RWPE2 (cell line): ENCODE results near the gene SPHKAP.
"Not testable (repeated sequence)": the region's sequence is repeated elsewhere in the genome, so short reads cannot be mapped to it uniquely, and the experiment has no call there.

Experiments
- ATAC-seq: fragments of 200-7000 bp; cut with Tn5 transposase; 3 replicates; pipeline ENCODE4 v1.9.1; 2021; ENCODE audit warnings: low read depth
- DNase-seq: peaks from one replicate; pipeline ENCODE4 v3.0.0-alpha.2; 2020; ENCODE audit warnings: low spot score
- H3K27ac ChIP-seq: fragments of 450-650 bp; 2 replicates; pipeline ENCODE4 v1.5.1; 2017; ENCODE audit warnings: mild to moderate bottlenecking; ENCODE audit not compliant: poor library complexity, severe bottlenecking
- H3K27me3 ChIP-seq: fragments of 250-450 bp; sonication (Bioruptor Pico); 2 replicates; pipeline ENCODE4 v1.5.1; 2021; ENCODE audit warnings: mild to moderate bottlenecking, moderate library complexity; ENCODE audit not compliant: insufficient read depth, poor library complexity, severe bottlenecking
- H3K36me3 ChIP-seq: fragments of 250-450 bp; sonication (Bioruptor Pico); 2 replicates; pipeline ENCODE4 v1.5.1; 2020; ENCODE audit warnings: low read depth, mild to moderate bottlenecking, moderate library complexity
- H3K4me1 ChIP-seq: fragments of 250-450 bp; sonication (Bioruptor Pico); 2 replicates; pipeline ENCODE4 v1.5.1; 2021; ENCODE audit warnings: mild to moderate bottlenecking, moderate library complexity; ENCODE audit not compliant: insufficient read depth, poor library complexity, severe bottlenecking
- H3K4me3 ChIP-seq: fragments of 250-450 bp; sonication (Bioruptor Pico); 2 replicates; pipeline ENCODE4 v1.5.1; 2021; ENCODE audit warnings: mild to moderate bottlenecking, moderate library complexity; ENCODE audit not compliant: severe bottlenecking
- H3K9me3 ChIP-seq: fragments of 250-450 bp; sonication (Bioruptor Pico); 2 replicates; pipeline ENCODE4 v1.5.1; 2021; ENCODE audit warnings: mild to moderate bottlenecking, moderate library complexity; ENCODE audit not compliant: severe bottlenecking
- TF ChIP-seq, protein P1 (sequence below): fragments of 450-650 bp; IDR thresholded peaks from one replicate; pipeline ENCODE4 v1.5.1; 2017; ENCODE audit warnings: mild to moderate bottlenecking, moderate library complexity; ENCODE audit not compliant: poor library complexity, severe bottlenecking

SPHKAP gene

GRCh38 chr2:227939271-227940027 is 242.0 kb downstream of the SPHKAP start:
- ATAC-seq (no peak), DNase-seq (no peak)
- H3K4me3 ChIP-seq, result no peak overlapping the region
- no peaks in the 10 kb centered on the region for H3K27me3 ChIP-seq
- H3K36me3 ChIP-seq, result no peaks in the 10 kb centered on the region
- no peak overlapping the region for H3K27ac ChIP-seq
- H3K4me1 ChIP-seq, result no peaks in the 10 kb centered on the region
- TF ChIP-seq, protein P1, sequence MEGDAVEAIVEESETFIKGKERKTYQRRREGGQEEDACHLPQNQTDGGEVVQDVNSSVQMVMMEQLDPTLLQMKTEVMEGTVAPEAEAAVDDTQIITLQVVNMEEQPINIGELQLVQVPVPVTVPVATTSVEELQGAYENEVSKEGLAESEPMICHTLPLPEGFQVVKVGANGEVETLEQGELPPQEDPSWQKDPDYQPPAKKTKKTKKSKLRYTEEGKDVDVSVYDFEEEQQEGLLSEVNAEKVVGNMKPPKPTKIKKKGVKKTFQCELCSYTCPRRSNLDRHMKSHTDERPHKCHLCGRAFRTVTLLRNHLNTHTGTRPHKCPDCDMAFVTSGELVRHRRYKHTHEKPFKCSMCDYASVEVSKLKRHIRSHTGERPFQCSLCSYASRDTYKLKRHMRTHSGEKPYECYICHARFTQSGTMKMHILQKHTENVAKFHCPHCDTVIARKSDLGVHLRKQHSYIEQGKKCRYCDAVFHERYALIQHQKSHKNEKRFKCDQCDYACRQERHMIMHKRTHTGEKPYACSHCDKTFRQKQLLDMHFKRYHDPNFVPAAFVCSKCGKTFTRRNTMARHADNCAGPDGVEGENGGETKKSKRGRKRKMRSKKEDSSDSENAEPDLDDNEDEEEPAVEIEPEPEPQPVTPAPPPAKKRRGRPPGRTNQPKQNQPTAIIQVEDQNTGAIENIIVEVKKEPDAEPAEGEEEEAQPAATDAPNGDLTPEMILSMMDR, result peak; percentile 48
- H3K9me3 ChIP-seq, result no peaks in the 10 kb centered on the region

- not testable (repeated sequence) for ATAC-seq, H3K36me3 ChIP-seq, H3K27me3 ChIP-seq, H3K4me3 ChIP-seq, H3K4me1 ChIP-seq, DNase-seq, H3K9me3 ChIP-seq, H3K27ac ChIP-seq
Measured at GRCh38 chr2:227936249-227936648, 245.2 kb downstream of the SPHKAP start.

DNA sequence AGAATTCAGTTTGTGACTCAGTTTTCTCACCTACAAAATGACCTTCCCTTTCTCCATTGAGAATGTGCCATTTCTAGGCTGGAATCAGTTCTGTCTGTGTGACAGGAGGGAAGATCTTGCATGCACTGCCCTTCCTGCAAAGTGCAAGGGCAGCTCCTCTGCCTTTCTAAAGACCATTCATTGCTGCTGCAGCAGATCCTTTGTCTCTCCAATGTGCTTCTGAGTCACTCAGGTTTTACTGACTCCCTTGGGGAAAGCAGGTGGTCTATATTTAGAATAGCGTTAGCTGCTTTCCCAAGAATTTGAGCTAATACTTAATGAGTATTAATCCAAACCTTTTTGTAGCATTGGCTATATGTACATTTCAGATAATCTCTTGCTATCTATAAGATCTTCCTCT is 247.6 kb downstream of the SPHKAP start:
- Histone ChIP-seq H3K36me3 (no peaks in the 10 kb centered on the region), H3K27ac (no peak overlapping the region), H3K4me1 (no peaks in the 10 kb centered on the region), H3K4me3 (no peak overlapping the region), H3K9me3 (no peaks in the 10 kb centered on the region), H3K27me3 (no peaks in the 10 kb centered on the region)
- TF ChIP-seq, protein P1, result no peak
- ATAC-seq (no peak), DNase-seq (no peak)

GRCh38 chr2:227932403-227932802 is 249.1 kb downstream of the SPHKAP start:
- H3K9me3 ChIP-seq, result no peaks in the 10 kb centered on the region
- ATAC-seq (no peak), DNase-seq (no peak)
- no peaks in the 10 kb centered on the region for H3K4me1 ChIP-seq
- H3K27ac ChIP-seq, result no peak overlapping the region
- H3K36me3 ChIP-seq, result no peaks in the 10 kb centered on the region
- TF ChIP-seq, protein P1, result peak; percentile 44
- no peak overlapping the region for H3K4me3 ChIP-seq
- no peaks in the 10 kb centered on the region for H3K27me3 ChIP-seq

DNA sequence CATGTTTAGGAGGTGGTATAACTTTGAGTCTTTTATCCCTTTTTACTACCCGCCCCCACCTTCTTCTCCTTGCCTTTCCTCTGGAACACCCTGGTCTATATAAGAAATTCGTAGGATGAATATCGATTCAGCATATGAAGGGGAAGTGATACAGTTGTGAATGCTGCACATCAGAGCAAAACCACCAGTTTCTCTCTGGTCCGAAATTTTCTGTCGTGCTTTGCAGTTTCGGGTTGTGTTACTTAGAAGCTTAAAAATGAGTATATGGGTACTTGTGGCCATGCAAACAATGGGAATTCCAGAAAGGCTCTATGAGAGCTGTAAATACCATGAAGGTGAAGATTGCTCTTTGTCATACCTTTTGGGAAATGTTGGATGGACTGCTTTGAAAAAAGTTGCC is 249.5 kb downstream of the SPHKAP start:
- Histone ChIP-seq H3K9me3 (no peaks in the 10 kb centered on the region), H3K27ac (no peak overlapping the region), H3K36me3 (no peaks in the 10 kb centered on the region), H3K4me3 (no peak overlapping the region), H3K4me1 (no peaks in the 10 kb centered on the region), H3K27me3 (no peaks in the 10 kb centered on the region)
- TF ChIP-seq, protein P1, result no peak
- DNase-seq, result no peak
- ATAC-seq, result no peak
